Effector CD4-positive, alpha-beta T cell (primary cell): Measurements from ENCODE around the gene RAF1.
A peak's percentile ranks its signal among the peaks of the same experiment; 100 is the strongest.
"Not testable (repeated sequence)": the region's sequence is repeated elsewhere in the genome, so short reads cannot be mapped to it uniquely, and the experiment has no call there.

ENCODE experiments used
- DNase-seq: peaks from one replicate; pipeline ENCODE4 v3.0.0-alpha.2; 2020

RAF1 gene

GRCh38 chr3:12556690-12557472 is 107.0 kb downstream of the RAF1 start, which contains the start of gene MKRN2:
MKRN2 (plus strand) TSS chr3:12557087; CDS start chr3:12557151, 64 bp downstream.
- peak; percentile 76 for DNase-seq

GRCh38 chr3:12556314-12556689 is 107.6 kb downstream of the RAF1 start:
- no peak for DNase-seq

- no peak for DNase-seq
These were observed 110.0 kb downstream of the RAF1 start for GRCh38 chr3:12553921-12554391.

- no peak for DNase-seq
These were observed 113.8 kb downstream of the RAF1 start for GRCh38 chr3:12549971-12550760.

DNA sequence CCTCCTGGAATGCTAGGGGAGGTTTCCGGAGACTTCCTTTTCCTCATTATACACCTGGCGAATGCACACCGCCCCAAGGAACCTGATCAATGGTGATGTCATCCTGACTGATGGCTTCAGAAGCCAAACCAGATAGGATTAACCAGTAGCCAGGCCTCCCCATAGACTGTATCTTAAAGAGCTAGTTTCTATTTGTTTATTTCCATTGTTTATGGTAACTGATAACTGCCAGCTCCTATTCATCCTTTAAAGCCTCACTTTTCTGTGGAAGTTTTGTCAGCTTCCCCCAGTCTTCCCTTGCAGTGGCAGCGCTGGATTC is 118.5 kb downstream of the RAF1 start, which contains the start of gene MKRN2OS:
MKRN2OS (minus strand) TSS at position 27 of the 319 bp plus-strand sequence. CDS start 35 bp downstream, outside the sequence.
- DNase-seq = no peak

- DNase-seq = no peak
These were observed 119.1 kb downstream of the RAF1 start for GRCh38 chr3:12544652-12545472.

- not testable (repeated sequence) for DNase-seq
These were observed 120.4 kb downstream of the RAF1 start for GRCh38 chr3:12543497-12543896.

GRCh38 chr3:12541625-12542024 is 122.3 kb downstream of the RAF1 start:
- DNase-seq = no peak

DNA sequence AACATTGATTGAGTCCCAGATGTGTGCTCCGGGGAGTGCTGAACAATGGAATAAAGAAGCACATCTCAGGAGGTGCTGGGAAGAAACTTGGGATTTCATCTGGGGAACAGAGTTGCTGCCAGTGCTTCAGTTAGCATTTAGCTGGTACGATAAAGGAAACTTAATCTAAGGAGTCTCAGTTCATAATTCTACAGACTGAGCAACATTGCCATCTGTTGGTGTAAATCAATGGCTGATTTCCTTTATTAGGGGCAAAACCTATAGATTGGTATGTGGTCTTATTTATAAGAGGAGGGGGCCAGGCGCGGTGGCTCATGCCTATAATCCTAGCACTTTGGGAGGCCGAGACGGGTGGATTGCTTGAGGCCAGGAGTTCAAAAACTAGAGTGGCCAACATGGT is 127.5 kb downstream of the RAF1 start:
- DNase-seq = no peak
